NB4 (cell line): ENCODE results near the gene RBKS.
"Not testable (repeated sequence)": the region's sequence is repeated elsewhere in the genome, so short reads cannot be mapped to it uniquely, and the experiment has no call there.

Experiments
- DNase-seq: peaks from one replicate; pipeline ENCODE4 v3.0.0; 2010; ENCODE audit warnings: low read depth
- H3K4me3 ChIP-seq: one replicate; pipeline ENCODE4 v1.5.1; 2011; ENCODE audit warnings: mild to moderate bottlenecking, low read depth, low read length, moderate library complexity
- CTCF ChIP-seq: IDR thresholded peaks from one replicate; pipeline ENCODE4 v1.5.1; 2012; ENCODE audit warnings: low read depth, low read length
- MAX ChIP-seq: IDR thresholded peaks from 2 replicates; pipeline ENCODE4 v1.6.1; 2011; ENCODE audit warnings: low read depth, low read length
- MYC ChIP-seq: IDR thresholded peaks from 2 replicates; pipeline ENCODE4 v1.6.1; 2011; ENCODE audit warnings: low read depth, low read length
- POLR2A ChIP-seq: IDR thresholded peaks from 2 replicates; pipeline ENCODE4 v1.6.1; 2011; ENCODE audit warnings: mild to moderate bottlenecking; ENCODE audit not compliant: insufficient read length; ENCODE audit errors: extremely low read depth

Gene RBKS

GRCh38 chr2:27752551-27753237, 137.5 kb downstream of the RBKS start:
- no peak for DNase-seq
- TF ChIP-seq CTCF (no peak), POLR2A (no peak), MAX (no peak), MYC (no peak)
- no peak overlapping the region for H3K4me3 ChIP-seq

- H3K4me3 ChIP-seq: no peak overlapping the region
- DNase-seq: no peak
- TF ChIP-seq MAX: no peak
- TF ChIP-seq POLR2A: no peak
- no peak for TF ChIP-seq MYC
- no peak for TF ChIP-seq CTCF
Observed at GRCh38 chr2:27751377-27751776, 138.8 kb downstream of the RBKS start.

- not testable (repeated sequence) for H3K4me3 ChIP-seq, DNase-seq
Observed at GRCh38 chr2:27748803-27749554, 141.2 kb downstream of the RBKS start.

DNA sequence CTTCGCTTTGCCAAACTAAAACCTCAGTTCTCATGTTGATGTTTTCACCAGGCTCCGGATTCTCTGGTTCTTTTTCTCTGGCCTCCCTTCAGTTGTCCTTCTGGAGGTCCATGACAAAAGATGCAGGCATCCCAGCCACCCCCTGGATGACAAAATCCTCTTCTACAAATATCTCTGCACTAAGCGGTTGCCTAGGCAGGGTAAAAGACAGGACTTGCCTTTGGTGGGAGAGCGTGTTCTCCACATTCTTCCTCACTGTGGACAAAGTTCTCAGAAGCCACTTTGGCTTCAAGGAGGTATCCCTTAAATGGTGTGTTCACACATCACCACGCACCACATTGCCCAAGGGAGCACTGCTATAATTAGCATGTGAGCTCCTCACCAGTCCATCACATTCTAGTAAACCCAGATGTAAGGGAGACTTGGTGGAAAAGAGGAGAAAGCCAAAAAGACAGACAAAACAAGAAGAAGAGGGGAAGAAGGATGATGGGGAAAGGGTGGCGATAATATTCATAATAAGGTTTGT, 142.3 kb downstream of the RBKS start:
- H3K4me3 ChIP-seq: no peak overlapping the region
- DNase-seq: no peak
- TF ChIP-seq CTCF (no peak), MAX (no peak), POLR2A (no peak), MYC (no peak)

DNA sequence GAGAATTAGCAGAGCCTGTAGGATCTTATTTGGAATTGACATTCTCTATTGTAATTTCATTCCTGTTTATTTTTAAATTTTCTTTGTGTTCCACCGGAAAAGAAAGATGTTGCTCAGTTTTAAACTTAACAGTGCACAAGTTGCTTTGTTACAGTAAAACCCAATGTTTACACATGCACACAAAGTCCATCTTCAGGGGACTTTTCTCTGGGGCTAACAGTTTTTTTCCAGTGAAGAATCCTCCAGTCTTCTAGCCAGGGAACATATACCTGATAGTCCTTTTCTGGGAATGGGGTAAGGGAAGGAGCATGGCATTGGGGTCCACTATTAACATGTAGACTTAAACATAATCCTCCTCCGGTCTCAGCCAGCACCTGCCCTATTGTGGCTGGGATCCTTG, 143.9 kb downstream of the RBKS start:
- no peak for DNase-seq
- H3K4me3 ChIP-seq: no peak overlapping the region
- TF ChIP-seq MAX (no peak), MYC (no peak)

DNA sequence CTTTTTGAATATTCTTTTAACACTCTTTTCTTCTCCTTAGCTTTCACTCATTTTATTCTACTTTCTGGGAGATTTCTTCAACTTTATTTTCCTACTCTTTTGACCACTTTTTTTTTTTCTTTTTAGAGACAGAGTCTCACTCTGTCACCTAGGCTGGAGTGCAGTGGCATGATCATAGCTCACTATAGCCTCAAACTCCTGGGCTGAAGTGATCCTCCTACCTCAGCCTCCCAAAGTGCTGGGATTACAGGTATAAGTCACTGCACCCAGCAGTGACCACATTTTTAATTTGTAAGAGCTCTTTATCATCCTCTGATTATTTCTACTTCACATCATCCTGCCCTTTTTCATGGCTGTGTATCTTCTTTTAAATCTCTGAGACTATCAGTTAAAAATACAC, 144.7 kb downstream of the RBKS start:
- DNase-seq: not testable (repeated sequence)

GRCh38 chr2:27742571-27742970, 147.6 kb downstream of the RBKS start:
- no peak for DNase-seq
- no peak overlapping the region for H3K4me3 ChIP-seq
- TF ChIP-seq MYC: no peak

More for the DNA sequence above, 144.7 kb downstream of the RBKS start:
- H3K4me3 ChIP-seq: not testable (repeated sequence)

DNA sequence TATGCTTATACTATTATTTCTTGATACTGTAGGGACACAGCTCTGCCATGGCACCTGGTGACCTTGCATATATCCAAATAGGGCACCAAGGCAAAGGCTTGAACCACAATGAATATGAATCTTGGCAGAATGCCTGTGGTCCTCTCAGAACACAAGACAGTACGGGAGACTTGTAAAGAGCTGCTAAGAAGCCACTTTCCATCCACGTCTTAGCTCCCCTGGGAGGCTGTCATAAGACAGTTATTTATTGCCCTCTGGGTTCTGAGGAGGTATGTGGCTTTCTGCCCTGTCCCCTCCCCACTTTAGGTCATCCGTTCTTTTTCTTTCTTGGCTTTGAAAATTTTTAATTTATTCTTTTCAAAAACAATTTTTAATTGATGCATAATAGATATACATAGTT, 148.5 kb downstream of the RBKS start:
- peak; percentile 46 for DNase-seq
- TF ChIP-seq CTCF: no peak
- TF ChIP-seq MAX: no peak
- no peak for TF ChIP-seq MYC
- no peak for TF ChIP-seq POLR2A
- H3K4me3 ChIP-seq: no peak overlapping the region
